NCI-H2171 (cell line): ENCODE data around the gene MORC2.
A peak's percentile ranks its signal among the peaks of the same experiment; 100 is the strongest.

ENCODE experiments used
- DNase-seq: peaks from one replicate; lab custom pipeline; 2025; lab: John Stamatoyannopoulos, UW

Gene MORC2

DNA sequence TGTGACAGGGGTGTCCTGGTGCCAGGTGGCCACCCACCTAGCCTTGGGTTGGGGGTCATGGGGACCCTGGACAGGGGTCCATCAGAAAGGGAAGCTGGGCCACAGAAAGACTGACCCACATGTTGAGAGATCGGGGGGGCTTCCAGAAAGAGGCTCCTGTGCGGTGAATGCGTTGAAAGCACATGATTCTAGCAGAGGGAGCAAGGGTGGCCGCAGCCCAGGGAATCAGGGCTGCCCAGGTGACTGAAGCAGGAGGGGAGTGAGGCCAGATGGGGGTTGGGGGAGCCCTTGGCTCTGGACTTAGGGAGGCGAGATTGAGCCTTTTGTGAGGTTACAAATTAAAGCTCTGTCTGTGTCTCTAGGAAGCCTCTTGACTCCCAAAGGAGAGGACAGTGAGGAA lies 80.7 kb downstream of the MORC2 start:
- no peak for DNase-seq

DNA sequence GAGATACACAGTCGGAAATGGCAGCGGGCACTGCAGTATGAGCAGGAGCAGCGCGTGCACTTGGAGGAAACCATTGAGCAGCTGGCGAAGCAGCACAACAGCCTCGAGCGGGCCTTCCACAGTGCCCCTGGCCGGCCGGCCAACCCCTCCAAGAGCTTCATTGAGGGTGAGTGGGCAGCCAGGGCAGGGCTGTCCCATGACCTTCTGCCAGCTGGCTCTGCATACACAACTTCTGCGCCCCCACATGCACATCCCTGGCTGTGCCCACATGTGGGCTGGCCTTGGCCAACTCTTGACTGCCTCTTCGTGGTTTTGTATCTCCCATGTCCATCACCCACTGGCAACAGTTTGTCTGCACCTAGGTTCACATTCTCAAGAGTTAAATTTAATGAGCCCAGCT lies 81.1 kb downstream of the MORC2 start:
- no peak for DNase-seq

GRCh38 chr22:30885591-30885990 lies 83.0 kb downstream of the MORC2 start:
- no peak for DNase-seq

GRCh38 chr22:30885001-30885366 lies 83.6 kb downstream of the MORC2 start:
- DNase-seq, result no peak

DNA sequence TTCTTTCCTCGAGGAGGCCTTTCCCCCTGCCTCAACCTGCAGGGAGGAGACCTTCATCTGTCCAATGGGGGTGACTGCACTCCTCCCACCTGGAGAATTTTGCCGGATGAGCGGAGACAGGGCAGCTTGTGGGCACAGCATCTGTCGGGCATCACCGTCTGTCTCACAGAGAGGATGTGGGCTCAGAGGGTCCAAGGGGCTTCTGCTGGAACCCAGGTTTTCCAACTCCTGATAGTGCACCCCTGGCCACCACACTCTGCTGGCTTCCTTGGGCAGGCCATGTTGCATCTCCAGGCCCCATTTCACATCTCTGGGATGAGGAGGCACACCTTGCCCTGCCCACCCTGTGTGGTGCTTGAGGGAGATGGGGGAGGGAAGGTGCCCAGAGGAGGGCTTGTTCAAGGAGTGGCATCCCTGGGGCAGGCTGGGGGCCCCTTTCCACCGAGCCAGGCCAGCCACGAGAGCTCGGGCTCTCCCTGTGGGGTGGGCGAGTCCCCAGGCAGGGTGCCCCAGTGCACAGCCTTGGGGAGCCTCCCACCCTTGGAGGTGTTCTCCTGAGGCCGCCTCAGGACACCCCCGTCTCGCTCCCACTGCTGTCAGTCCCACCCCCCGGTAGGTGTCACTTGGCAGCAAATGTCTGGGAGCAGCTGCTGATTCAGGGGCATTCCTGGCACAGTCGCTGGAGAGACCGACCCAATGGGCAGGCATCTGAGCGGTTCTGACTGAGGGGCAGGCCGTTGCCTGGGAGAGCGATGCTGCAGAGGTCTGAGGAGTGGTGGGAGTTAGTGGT lies 84.2 kb downstream of the MORC2 start:
- peak; percentile 37 for DNase-seq

DNA sequence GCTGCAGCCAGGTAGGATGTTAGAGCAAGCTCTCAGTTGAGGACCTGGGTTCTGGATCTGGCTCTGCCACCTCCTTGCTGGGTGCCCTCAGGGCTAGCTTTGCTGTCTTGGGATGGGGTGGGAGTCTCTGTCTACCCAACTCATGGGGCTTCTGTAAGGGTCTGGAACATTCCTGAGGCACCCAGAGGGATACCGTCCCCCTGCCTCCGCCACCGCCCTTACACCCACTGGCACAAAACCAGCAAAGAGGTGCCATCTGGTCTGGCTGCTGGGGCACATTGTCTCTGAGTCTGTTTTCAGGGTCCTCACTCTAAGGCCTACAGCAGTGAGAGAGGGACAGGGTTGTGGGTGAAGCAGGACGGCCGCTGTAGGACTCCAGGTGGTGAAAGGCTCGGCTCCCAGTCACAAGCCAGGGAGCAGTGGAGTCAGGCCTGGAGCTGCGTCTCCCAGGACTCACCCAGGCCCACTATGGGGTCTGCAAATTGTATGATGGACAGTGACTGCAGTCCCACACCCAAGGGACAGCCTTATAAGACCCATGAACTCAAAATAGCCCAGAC lies 84.9 kb downstream of the MORC2 start:
- no peak for DNase-seq

GRCh38 chr22:30882974-30883533 lies 85.5 kb downstream of the MORC2 start:
- no peak for DNase-seq

DNA sequence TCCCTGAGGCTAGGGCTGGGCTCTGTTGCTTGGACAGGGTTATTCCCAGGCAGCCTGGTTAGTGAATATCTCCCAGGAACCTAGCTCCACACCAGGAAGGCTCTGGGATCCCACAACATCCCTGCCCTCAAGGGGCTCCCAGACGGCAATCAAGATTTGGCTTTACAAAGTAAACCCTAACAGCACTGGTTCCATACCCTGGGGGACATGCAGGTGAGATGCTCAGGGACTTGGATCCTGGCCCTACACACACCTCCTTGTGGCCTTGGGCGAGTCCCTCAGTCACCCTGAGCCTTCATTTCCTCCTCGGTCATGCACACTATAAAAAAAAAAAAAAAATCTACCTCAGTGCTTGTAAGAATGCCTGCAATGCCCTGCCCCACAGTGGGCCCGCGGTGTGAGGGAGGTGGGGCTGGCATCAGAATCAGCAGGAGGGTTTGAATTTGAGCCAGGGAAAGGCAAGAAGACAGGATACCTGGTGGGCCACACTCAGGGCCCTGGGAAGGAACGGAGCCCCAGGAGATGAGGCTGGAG lies 86.3 kb downstream of the MORC2 start:
- no peak for DNase-seq

- no peak for DNase-seq
Measured at GRCh38 chr22:30881361-30882183, 87.0 kb downstream of the MORC2 start.

DNA sequence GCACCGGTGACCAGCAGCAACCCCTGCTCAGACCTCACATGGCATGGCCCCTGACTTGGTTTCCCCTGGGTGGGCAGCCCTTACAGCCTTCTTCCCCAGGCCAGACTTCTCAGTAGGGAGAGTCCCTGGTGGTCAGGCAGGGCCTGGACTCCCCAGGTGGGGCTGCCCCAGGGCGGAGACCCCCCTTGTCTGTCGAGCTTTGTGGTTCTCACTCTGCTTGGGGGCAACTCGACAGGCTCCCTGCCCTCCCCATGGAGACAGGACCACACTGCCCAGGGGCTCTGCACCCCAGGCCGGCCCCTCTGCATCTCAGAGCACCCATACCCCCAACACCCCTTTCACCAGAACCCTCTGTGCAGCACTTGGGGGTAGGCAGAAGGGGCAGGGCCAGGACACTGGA lies 87.7 kb downstream of the MORC2 start:
- DNase-seq, result no peak

- no peak for DNase-seq
Measured at GRCh38 chr22:30880181-30880601, 88.4 kb downstream of the MORC2 start.

- no peak for DNase-seq
Measured at GRCh38 chr22:30879415-30879797, 89.2 kb downstream of the MORC2 start.

DNA sequence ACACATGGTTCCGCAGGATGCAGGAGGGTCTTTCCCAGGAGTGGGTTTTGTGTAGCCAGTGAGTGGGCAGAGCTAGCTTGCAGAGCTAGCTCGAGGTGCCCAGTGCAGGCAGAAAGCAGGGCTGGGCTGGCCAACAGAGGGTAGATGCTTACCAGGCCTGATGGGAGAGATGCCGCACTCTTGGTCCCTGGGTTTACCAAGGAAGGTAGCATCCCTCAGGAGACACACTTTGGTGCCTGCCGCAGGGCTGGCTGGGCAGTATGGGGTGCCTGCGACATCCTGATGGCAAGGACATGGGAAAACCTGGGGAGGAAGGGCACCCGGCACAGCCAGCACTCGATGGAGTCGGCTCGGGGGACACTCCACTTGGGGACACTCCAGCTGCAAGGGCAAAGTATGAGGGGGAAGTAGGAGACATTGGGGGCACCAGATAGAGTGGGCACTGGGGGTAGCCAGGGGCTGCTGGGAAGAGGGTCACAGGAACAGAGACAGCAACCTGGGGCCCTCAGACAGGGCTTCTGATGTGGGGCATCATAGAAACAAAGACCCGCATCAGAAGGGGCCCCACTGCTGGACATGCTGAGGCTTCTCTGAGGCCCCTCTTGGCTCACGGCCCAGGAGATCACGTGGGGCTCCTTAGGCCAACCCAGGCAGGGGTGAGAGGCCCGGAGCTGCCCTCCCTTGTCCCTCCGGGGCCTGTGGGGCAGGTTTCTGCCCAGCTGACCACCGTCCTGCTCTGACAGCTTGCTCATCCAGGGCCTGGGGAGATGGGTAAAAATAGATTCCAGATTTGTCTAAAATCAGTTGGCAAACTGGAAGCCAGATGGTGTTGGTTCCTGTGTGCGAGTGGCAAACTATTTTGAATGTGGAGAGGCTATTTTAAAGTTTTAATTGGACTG lies 89.8 kb downstream of the MORC2 start:
- no peak for DNase-seq

DNA sequence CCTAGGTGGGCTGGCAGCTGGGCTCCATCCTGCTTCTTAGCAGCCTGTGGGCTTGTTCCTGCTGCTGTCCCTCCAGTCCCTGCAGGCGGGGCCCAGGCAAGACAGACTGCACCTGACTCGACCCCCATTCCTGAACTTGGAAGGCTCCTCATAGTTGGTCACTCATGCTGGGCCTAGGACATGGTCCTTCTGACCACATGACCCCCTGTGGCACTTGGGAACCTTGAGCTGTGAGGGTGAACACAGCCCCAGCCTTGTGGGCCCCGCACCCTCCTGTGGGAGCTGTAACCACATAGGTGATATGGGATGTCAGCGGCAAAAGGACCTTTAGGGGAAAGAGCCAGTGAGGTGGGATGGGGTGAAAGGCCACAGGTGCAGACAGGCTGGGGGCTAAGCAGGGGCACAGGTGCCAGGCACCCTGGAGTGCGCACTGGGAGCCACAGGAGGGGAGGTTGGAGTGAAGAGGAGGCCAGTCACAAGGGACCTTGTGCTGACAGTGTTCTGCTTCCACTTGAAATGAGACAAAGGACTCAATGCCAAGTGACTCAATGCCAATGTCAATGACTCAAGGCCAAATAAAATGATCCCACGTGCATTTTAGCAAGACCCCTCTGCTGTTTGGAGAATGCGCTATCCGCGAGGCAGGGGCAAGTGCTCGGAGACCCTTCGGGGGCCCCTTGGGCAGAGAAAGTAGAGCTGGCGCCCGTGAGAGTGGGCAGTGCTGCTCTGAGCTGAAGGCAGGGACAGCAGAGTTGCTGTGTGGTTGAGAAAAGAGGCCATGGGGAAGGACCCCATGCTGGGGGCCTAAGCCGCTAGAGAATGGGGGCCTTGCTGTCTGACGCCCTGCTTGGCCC lies 90.7 kb downstream of the MORC2 start:
- DNase-seq, result no peak

- DNase-seq, result peak; percentile 72
Measured at GRCh38 chr22:30876915-30877553, 91.5 kb downstream of the MORC2 start.

- DNase-seq, result no peak
Measured at GRCh38 chr22:30876221-30876751, 92.3 kb downstream of the MORC2 start.

DNA sequence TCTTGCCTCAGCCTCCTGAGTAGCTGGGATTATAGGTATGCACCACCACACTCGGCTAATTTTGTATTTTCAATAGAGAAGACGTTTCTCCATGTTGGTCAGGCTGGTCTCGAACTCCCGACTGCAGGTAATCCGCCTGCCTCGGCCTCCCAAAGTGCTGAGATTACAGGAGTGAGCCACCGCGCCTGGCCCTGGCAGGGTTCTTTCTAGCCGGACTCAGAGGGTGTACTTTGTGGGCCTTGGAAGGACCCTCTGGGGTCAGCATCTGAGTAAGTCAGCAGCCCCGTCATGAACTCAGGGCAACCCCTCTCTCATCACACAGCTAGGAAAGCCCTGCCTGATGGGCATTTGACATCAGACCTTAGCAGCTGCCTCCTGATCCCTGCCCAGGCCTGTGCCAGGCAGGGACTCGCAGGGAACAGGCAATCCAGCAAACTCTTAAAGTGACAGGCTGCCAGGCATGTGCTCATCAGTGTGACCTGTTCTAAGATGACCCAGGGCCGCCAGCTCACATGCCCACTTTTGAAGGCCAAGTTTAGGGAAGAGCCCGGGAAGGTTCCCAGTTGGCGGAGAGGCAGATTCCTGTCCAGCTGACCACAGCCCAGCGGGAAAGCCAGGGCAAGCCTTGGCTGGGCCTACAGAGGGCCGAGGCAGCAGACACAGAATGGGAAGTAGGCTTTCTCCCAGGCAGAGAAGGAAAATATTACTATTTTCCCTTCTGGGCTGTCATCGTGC lies 92.9 kb downstream of the MORC2 start:
- no peak for DNase-seq
